Measurements from ENCODE around the gene ISCA2.

GRCh38 chr14:74505831-74506230 lies 12.3 kb downstream of the ISCA2 start:
- TF ChIP-seq CTCF (IDR thresholded peaks at IDR 0.05) (no peak), POLR2A (IDR thresholded peaks at IDR 0.05) (no peak)

All from thyroid gland (tissue), 4 donors.